Activated naive CD4-positive, alpha-beta T cell treated with anti-CD3 and anti-CD28 coated beads, Interleukin-2, amount 10 ng/mL, durations not matched to agents 7 days and 5 days (primary cell): ENCODE data around the gene GPHA2.
A peak's percentile ranks its signal among the peaks of the same experiment; 100 is the strongest.

Source experiments
- CTCF ChIA-PET: fragments of 350-600 bp; sonication (Branson Sonifier 250); formaldehyde crosslinking; loops from one replicate; lab custom pipeline; 2021; ENCODE audit warnings: antibody characterized with exemption; lab: Charles Lee
- DNase-seq: peaks from one replicate; pipeline ENCODE4 v3.0.0-alpha.2; 2020
- H3K27ac Mint-ChIP-seq: one replicate; pipeline ENCODE4 v1.8.0; 2021; ENCODE audit warnings: mild to moderate bottlenecking, moderate library complexity, mixed read lengths
- H3K27me3 Mint-ChIP-seq: one replicate; pipeline ENCODE4 v1.8.0; 2021; ENCODE audit warnings: mild to moderate bottlenecking, mixed read lengths
- H3K36me3 Mint-ChIP-seq: one replicate; pipeline ENCODE4 v1.8.0; 2021; ENCODE audit warnings: mixed read lengths
- H3K4me1 Mint-ChIP-seq: one replicate; pipeline ENCODE4 v1.8.0; 2021; ENCODE audit warnings: mixed read lengths
- H3K4me3 Mint-ChIP-seq: one replicate; pipeline ENCODE4 v1.8.0; 2021; ENCODE audit warnings: mild to moderate bottlenecking, moderate library complexity, mixed read lengths
- H3K9me3 Mint-ChIP-seq: one replicate; pipeline ENCODE4 v1.8.0; 2021; ENCODE audit warnings: mixed read lengths

GPHA2 gene

GRCh38 chr11:64923944-64924909 is 11.5 kb downstream of the GPHA2 start, which contains the start of gene PPP2R5B:
TSS of gene PPP2R5B (plus strand) at chr11:64924689. CDS start at chr11:64925735, 1,046 bp downstream.
- Mint-ChIP-seq H3K9me3 (no peaks in the 10 kb centered on the region), H3K27ac (peak within 1 kb of the TSS; percentile 99), H3K4me3 (peak within 1 kb of the TSS; percentile 86), H3K4me1 (peaks cover 20% of the 10 kb centered on the region), H3K36me3 (peaks cover 6% of the 10 kb centered on the region), H3K27me3 (peaks cover 9% of the 10 kb centered on the region)
- CTCF ChIA-PET: no interaction called here
- peak; percentile 95 for DNase-seq

GRCh38 chr11:64923151-64923661 is 12.5 kb downstream of the GPHA2 start:
- H3K9me3 Mint-ChIP-seq: no peaks in the 10 kb centered on the region

GRCh38 chr11:64921384-64921783 is 14.3 kb downstream of the GPHA2 start:
- DNase-seq: no peak
- H3K27ac Mint-ChIP-seq: no peak overlapping the region
- H3K9me3 Mint-ChIP-seq: no peaks in the 10 kb centered on the region

More at GRCh38 chr11:64923151-64923661, 12.5 kb downstream of the GPHA2 start:
- CTCF ChIA-PET: interaction anchor here (2.0 kb wide), 1 partner anchor 61 kb away, joined by 4 read pairs; no protein-coding TSS in a partner anchor
- H3K27ac Mint-ChIP-seq: peak overlapping the region; percentile 99
- no peak for DNase-seq
- H3K4me1 Mint-ChIP-seq: peaks cover 24% of the 10 kb centered on the region
- no peak overlapping the region for H3K4me3 Mint-ChIP-seq
- H3K27me3 Mint-ChIP-seq: peaks cover 9% of the 10 kb centered on the region
- H3K36me3 Mint-ChIP-seq: peaks cover 6% of the 10 kb centered on the region

GRCh38 chr11:64920124-64920523 is 15.6 kb downstream of the GPHA2 start:
- peaks cover 1% of the 10 kb centered on the region for H3K36me3 Mint-ChIP-seq
- H3K27me3 Mint-ChIP-seq: peaks cover 5% of the 10 kb centered on the region
- DNase-seq: no peak
- no peak overlapping the region for H3K4me3 Mint-ChIP-seq
- no peak overlapping the region for H3K27ac Mint-ChIP-seq
- no peaks in the 10 kb centered on the region for H3K9me3 Mint-ChIP-seq
- peaks cover 44% of the 10 kb centered on the region for H3K4me1 Mint-ChIP-seq
- CTCF ChIA-PET: interaction anchor here (0.7 kb wide), 1 partner anchor 72 kb away, joined by 3 read pairs; no protein-coding TSS in a partner anchor

More at GRCh38 chr11:64921384-64921783, 14.3 kb downstream of the GPHA2 start:
- H3K27me3 Mint-ChIP-seq: peaks cover 9% of the 10 kb centered on the region
- peaks cover 36% of the 10 kb centered on the region for H3K4me1 Mint-ChIP-seq
- H3K4me3 Mint-ChIP-seq: no peak overlapping the region
- CTCF ChIA-PET: interaction anchor here (2.0 kb wide), 1 partner anchor 59 kb away, joined by 4 read pairs; no protein-coding TSS in a partner anchor
- H3K36me3 Mint-ChIP-seq: peaks cover 1% of the 10 kb centered on the region

- Mint-ChIP-seq H3K4me3 (no peak overlapping the region), H3K4me1 (peaks cover 43% of the 10 kb centered on the region), H3K27me3 (peaks cover 4% of the 10 kb centered on the region), H3K36me3 (no peaks in the 10 kb centered on the region), H3K9me3 (no peaks in the 10 kb centered on the region), H3K27ac (no peak overlapping the region)
- CTCF ChIA-PET: interaction anchor here (0.7 kb wide), 1 partner anchor 72 kb away, joined by 3 read pairs; no protein-coding TSS in a partner anchor
- no peak for DNase-seq
Observed at GRCh38 chr11:64919627-64920026, 16.1 kb downstream of the GPHA2 start.

- Mint-ChIP-seq H3K27me3 (no peaks in the 10 kb centered on the region), H3K9me3 (no peaks in the 10 kb centered on the region), H3K27ac (peak overlapping the region; percentile 99), H3K4me3 (peak overlapping the region; percentile 91), H3K4me1 (peaks cover 33% of the 10 kb centered on the region), H3K36me3 (peaks cover 4% of the 10 kb centered on the region)
- no peak for DNase-seq
- CTCF ChIA-PET: no interaction called here
Observed at GRCh38 chr11:64918017-64918416, 17.7 kb downstream of the GPHA2 start.

GRCh38 chr11:64917663-64917995 is 18.1 kb downstream of the GPHA2 start:
- CTCF ChIA-PET: no interaction called here
- DNase-seq: no peak
- H3K4me3 Mint-ChIP-seq: peak overlapping the region; percentile 91
- peaks cover 33% of the 10 kb centered on the region for H3K4me1 Mint-ChIP-seq
- no peaks in the 10 kb centered on the region for H3K27me3 Mint-ChIP-seq
- H3K27ac Mint-ChIP-seq: peak overlapping the region; percentile 99
- peaks cover 4% of the 10 kb centered on the region for H3K36me3 Mint-ChIP-seq
- H3K9me3 Mint-ChIP-seq: no peaks in the 10 kb centered on the region

GRCh38 chr11:64916775-64917662 is 18.7 kb downstream of the GPHA2 start, which contains the start of gene ATG2A:
TSS of gene ATG2A (minus strand) at chr11:64917209. CDS start at chr11:64917135, 74 bp downstream.
- no peaks in the 10 kb centered on the region for H3K9me3 Mint-ChIP-seq
- peak within 1 kb of the TSS; percentile 99 for H3K27ac Mint-ChIP-seq
- no peaks in the 10 kb centered on the region for H3K27me3 Mint-ChIP-seq
- peak; percentile 99 for DNase-seq
- peak within 1 kb of the TSS; percentile 91 for H3K4me3 Mint-ChIP-seq
- peaks cover 33% of the 10 kb centered on the region for H3K4me1 Mint-ChIP-seq
- H3K36me3 Mint-ChIP-seq: peaks cover 7% of the 10 kb centered on the region
- CTCF ChIA-PET: interaction anchor here (1.0 to 1.3 kb wide), 2 partner anchors 11 to 78 kb away, joined by 3 read pairs; no protein-coding TSS in a partner anchor

GRCh38 chr11:64916040-64916774 is 19.5 kb downstream of the GPHA2 start:
- H3K36me3 Mint-ChIP-seq: peaks cover 13% of the 10 kb centered on the region
- CTCF ChIA-PET: interaction anchor here (1.0 to 1.7 kb wide), 3 partner anchors 10 to 79 kb away, joined by 3 to 6 read pairs (median 3); no protein-coding TSS in a partner anchor
- H3K27ac Mint-ChIP-seq: peak overlapping the region; percentile 99
- no peaks in the 10 kb centered on the region for H3K9me3 Mint-ChIP-seq
- peak; percentile 78 for DNase-seq
- H3K4me3 Mint-ChIP-seq: peak overlapping the region; percentile 91
- no peaks in the 10 kb centered on the region for H3K27me3 Mint-ChIP-seq
- peaks cover 31% of the 10 kb centered on the region for H3K4me1 Mint-ChIP-seq

GRCh38 chr11:64915376-64915887 is 20.3 kb downstream of the GPHA2 start:
- Mint-ChIP-seq H3K27ac (peak overlapping the region; percentile 99), H3K4me3 (peak overlapping the region; percentile 91), H3K4me1 (peaks cover 31% of the 10 kb centered on the region), H3K9me3 (no peaks in the 10 kb centered on the region), H3K27me3 (no peaks in the 10 kb centered on the region), H3K36me3 (peaks cover 17% of the 10 kb centered on the region)
- no peak for DNase-seq
- CTCF ChIA-PET: interaction anchor here (1.7 kb wide), 1 partner anchor 68 kb away, joined by 6 read pairs; no protein-coding TSS in a partner anchor

- Mint-ChIP-seq H3K36me3 (peaks cover 17% of the 10 kb centered on the region), H3K27me3 (no peaks in the 10 kb centered on the region), H3K4me1 (peaks cover 31% of the 10 kb centered on the region), H3K9me3 (no peaks in the 10 kb centered on the region), H3K4me3 (no peak overlapping the region), H3K27ac (no peak overlapping the region)
- no peak for DNase-seq
- CTCF ChIA-PET: no interaction called here
Observed at GRCh38 chr11:64914123-64914522, 21.6 kb downstream of the GPHA2 start.

GRCh38 chr11:64913171-64913727 is 22.4 kb downstream of the GPHA2 start:
- Mint-ChIP-seq H3K9me3 (no peaks in the 10 kb centered on the region), H3K4me1 (peaks cover 27% of the 10 kb centered on the region), H3K27me3 (no peaks in the 10 kb centered on the region), H3K4me3 (no peak overlapping the region), H3K27ac (peak overlapping the region; percentile 67), H3K36me3 (peaks cover 21% of the 10 kb centered on the region)
- CTCF ChIA-PET: interaction anchor here (1.0 to 1.4 kb wide), 2 partner anchors 128 to 197 kb away, joined by 3 to 5 read pairs; partner anchors contain the start of gene SAC3D1
- no peak for DNase-seq
